ENCODE data around the gene PRRX2.

The PRRX2 gene

DNA sequence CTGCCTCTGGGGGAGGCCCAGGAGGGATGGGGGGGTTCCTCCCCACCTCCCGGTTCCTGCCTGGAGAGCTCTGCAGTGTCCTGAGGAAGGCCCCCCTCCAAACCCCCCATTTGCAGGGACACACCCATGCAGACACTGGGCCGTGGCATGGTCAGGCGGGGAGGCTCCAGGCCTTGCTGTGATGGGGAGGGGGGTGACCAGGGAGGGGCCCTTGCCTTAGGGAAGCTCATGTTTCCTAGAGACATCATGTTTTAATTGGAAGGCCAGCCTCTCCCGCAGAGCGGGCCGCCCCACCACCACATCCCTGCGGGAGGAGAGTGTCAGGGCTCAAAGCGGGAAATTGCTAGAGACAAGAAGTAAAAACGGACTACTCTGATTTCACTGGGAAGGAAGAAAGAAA is 12.0 kb downstream of the PRRX2 start:
- DNase-seq (ENCODE audit: low read depth, low spot score) = no peak

DNA sequence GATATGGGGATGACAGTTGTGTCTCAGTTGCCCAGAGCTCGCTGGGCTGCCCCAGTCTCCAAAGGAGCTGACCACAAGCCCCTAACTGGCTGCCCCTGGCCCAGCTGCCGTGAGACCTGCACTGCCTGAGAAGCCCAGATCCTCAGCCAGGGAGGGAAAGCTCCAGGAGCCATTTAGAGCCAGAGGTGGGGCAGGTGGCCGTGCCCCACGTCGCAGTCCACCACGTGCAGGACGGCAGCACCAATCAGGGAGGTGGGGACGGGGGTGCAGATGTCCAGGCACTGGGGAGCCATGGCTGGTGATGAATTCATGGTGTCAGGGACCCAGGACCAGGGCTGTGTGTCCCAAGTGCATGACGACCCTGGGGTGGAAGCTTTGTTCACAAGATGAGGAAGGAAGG is 13.4 kb downstream of the PRRX2 start:
- no peak for DNase-seq (ENCODE audit: low read depth, low spot score)

DNA sequence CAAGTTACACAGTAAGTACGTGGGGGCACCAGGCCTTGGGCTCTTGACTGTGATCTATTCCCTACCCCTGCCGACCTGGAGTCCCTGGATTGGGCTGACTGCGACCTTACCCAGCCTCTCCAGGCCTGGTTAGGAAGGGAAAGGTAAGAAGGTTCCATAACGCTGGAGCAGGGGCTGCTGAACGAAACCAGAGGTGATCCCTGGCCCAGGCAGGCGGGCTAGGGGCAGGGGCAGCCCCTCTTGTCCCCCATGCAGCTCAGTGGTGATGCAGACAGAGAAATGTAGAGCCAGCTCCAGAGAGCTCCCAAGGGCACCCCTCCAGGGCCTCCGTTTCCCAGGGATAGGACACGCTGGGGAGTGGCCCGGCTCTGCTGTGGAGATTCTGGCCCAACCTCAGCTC is 14.1 kb downstream of the PRRX2 start:
- no peak for DNase-seq (ENCODE audit: low read depth, low spot score)

DNA sequence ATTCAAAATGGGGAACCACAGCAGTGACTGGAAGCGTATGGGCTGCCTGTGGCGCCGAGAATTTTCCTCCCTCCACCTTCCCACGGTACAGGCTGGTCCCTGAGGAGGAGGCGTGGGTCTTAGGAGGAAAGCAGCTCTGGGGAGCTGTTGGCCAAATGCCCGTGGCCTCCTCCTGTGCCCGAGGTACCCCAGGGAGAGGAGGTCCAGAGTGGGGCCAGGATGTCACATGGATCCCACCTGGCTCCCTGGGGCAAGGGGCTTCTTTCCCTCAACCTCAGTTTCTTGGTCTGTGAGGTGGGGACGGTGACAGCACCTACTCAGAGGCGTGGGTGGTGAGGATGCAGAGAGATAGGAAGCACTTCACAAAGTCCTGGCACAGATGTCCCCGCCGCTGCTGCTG is 16.5 kb downstream of the PRRX2 start:
- DNase-seq (ENCODE audit: low read depth, low spot score) = no peak

DNA sequence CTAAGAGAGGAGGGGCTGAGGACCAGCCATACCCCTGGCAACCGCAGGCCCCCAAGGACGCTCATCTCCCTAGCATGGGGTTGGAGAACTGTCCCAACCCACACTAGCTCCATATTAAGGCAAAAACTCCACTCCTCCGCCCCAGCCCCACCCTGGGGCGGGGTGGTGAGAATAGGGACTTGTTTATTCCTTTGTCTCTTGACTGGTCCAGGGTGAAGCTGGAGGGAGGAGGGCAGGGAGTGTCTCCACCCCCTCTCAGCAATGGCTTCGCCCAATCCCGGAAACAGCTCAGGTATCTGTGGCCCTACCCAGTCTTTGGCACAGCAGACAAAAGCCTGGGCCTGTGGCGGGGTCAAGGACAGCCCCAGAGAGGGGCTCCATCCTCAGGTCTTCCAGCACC is 16.9 kb downstream of the PRRX2 start:
- no peak for DNase-seq (ENCODE audit: low read depth, low spot score)

DNA sequence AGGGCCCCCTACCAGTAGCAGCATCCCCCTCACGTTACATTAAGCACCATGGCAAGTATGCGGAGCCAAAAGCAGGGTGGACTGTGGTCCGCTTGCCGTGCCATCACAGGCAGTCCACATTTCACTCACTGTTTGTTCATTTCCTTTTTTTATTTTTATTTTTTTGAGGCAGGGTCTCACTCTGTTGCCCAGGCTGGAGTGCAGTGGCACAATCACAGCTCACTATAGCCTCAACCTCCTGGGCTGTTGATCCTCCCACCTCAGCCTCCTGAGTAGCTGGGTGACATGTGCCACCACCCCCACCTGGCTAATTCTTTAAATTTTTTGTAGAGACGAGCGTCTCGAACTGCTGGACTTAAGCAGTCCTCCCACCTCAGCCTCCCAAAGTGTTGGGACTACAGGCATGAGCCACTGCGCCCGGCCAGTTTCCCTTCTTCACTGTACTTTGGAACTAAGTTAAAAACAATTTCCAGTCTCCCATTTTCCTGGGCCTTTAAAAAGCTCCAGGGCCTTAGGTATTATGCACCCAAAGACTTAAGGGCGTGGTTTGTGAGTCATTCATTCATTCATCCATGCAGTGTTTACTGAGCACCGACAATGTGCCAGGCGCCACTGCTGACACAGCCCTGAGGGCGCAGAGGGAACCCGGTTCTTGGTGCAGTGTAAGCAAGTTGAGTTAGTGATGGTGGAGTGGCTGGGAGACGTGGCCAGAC is 19.9 kb downstream of the PRRX2 start:
- no peak for DNase-seq (ENCODE audit: low read depth, low spot score)

DNA sequence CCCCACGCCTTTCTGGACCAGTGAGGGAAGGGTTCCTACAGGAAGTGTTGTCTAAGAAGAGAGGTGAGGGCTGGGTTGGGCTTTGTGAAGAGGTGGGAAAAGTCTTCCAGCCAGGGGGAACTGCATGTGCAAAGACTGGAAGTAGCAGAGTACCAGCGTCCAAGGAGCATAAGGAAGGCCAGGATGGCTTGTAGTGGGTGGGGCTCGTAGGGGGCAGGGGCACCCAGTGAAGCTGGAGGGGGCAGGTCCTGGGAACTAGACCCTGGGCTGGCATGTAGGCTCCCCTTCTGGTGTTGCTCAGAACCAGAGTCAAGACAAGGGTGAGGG is 20.4 kb downstream of the PRRX2 start:
- DNase-seq (ENCODE audit: low read depth, low spot score) = no peak

DNA sequence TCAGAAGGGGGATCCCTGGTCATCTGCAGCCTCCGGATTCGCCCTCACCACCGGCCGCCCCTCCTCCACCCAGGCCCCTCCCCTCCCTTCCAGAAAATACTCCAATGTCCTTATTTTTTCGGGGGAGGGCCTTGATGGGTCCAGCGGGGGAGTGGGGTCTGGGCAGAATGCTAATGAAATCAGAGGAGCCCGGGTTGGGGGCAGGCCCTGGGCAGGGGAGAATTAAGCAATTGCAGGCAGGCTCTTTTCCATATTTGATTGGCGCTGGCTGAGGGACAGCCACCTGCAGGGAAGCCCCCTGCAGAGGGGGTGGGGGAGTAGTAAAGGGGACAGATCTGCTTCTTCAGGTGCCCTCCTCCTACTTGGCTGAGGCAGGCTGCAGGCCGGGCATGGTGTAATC is 21.3 kb downstream of the PRRX2 start:
- no peak for DNase-seq (ENCODE audit: low read depth, low spot score)

DNA sequence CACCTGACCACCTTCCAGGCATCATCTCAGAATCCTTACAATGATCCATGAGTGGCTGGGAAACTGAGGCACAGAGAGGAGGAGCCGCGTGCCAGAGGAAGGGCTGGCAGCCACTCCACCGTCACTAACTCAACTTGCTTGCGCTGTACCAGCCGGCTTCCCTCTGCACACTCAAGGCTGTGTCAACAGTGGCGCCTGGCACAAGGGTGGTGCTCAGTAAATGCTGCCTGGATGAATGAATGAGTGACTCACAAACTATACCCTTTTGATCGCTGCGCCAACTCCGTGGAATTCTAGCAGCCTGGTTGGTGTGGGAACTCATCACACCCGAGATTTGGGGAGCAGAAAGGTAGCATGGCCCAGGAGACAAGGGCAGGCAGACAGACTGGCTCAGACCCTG is 21.9 kb downstream of the PRRX2 start:
- DNase-seq (ENCODE audit: low read depth, low spot score) = no peak

DNA sequence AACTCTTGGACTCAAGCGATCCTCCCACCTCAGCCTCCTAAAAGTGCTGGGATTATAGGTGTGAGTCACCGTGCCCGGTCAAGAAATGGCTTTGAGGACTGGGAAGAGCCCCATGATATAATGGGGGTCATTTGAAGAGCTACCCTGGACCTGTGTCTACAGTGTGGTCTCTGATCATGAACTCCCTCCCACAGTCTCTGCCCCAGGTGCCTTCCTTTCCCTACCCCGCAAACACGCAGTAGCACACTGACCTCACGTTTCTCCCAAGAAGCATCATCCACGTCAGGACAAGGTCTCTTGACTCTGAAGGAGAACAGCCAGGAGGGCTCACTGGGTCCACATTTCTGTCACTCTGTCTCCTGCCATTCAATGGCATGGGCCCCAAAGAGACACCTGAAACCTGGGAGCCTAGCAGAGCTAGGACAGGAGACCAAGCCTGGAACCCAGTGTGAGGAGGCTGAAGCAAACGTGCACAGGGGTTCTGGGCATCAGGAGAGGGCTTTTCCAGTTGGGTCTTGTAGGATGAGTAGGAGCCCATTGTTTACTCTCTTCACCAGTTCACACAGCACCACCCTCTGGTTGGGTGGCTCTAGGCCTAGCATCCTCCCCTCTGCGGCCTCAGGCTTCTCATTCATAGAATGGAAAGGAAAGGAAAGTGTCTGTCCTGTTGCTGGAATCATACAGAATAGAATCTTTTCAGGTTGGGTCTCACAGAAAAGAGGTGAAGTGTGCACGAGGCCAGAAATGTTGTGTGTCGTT is 23.0 kb downstream of the PRRX2 start:
- no peak for DNase-seq (ENCODE audit: low read depth, low spot score)

DNA sequence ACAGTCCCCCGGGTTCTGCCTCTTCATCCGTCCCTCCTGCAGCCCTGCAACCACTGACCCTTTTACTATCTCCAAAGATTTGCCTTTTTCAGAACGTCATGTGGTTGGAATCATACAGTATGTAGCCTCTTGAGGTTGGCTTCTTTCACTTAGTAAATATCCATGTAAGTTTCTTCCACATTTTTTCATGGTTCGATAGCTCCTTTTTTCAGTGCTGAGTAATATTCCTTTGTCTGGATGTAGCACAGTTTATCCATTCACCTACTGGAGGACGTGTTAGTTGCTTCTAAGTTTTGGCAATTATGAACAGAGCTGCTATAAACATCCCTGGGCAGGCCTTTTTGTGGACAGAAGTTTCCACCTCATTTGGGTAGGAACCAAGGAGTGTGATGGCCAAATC is 27.1 kb downstream of the PRRX2 start:
- no peak for DNase-seq (ENCODE audit: low read depth, low spot score)

DNA sequence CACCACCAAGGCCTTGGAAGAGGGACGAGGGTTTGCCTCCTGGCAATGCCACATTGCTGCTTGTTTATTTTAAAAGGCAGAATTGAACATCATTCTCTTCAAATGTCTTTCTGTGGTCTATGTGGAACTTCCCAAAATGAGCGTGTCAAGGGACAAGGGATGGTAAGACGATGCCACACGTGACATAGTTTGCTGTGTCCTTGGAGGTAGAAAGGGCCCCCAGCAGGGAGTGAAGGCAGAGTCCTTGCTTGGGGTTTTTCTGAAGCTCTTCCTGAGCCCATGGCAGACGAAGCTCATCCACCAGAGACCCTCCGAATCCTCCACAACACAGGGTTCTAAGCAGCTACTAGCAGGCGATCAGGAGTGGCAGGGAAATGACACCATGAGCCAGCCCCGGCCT is 28.3 kb downstream of the PRRX2 start:
- no peak for DNase-seq (ENCODE audit: low read depth, low spot score)

DNA sequence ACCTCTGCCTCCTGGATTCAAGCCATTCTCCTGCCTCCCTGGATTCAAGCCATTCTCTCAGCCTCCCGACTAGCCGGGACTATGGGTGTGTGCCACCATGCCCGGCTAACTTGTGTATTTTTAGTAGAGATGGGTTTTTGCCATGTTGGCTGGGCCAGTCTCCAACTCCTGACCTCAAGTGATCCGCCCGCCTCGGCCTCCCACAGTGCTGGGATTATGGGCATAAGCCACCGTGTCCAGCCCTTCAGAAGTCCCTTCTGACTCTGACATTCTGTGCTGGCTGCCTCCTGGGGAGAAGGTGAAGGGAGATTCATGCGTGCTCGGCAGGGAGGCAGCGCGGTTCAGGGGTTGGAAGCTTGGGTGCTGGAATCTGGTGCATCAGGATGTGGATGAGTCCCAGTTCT is 28.8 kb downstream of the PRRX2 start:
- DNase-seq (ENCODE audit: low read depth, low spot score) = no peak

DNA sequence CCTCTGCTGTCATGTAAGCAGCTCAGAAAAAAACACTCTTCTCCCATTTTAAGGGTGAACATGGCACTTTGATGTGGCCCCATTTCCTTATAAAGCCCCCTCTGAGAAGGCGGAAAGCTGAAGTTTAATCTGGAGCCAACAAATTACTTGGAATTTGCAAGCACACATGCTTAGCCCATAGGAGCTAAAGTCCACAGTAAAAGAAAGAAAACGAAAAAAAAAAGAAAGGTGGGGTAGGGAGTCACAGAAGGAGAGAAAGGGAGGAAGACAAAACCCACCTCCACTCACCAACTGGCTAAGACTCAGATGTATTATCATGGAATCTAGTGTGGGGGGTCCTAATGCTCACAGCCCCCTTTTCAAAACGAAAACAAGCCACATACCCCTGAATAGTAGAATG is 30.4 kb downstream of the PRRX2 start:
- no peak for DNase-seq (ENCODE audit: low read depth, low spot score)

DNA sequence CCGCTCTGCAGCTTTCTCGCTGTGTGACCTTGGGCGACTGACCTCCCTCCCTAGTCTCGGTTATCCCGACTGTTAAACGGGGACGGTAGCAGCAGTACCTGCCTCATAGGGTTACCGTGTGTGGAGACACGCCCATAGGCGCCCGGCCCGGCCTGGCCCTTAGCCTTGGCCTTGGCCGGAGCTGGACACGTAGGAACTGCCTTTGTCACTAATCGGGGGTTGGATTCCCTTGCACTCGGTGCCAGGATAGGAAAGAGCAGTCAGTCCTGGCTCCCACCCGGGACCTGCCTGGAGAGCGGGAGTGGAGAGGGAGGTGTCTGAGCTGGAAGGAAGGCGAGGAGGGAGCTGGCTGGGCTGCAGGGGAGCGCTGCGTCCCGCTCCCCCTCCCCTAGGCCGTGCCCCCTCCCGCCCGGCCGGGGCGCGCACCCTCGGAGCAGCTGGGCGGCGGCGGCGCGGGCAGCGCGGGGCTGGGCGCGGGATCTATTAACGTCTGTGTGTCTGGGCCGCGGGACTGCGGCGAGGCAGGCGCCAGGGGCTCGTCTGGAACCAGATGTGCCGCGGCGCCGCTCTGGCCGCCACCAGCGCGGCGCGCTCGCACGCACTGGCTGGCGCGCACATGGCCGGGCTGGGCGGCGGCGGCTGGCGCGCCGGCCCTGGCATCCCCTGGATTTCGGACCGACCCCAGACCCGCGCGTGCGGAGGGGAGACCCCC is 31.7 kb downstream of the PRRX2 start:
- no peak for DNase-seq (ENCODE audit: low read depth, low spot score)

DNA sequence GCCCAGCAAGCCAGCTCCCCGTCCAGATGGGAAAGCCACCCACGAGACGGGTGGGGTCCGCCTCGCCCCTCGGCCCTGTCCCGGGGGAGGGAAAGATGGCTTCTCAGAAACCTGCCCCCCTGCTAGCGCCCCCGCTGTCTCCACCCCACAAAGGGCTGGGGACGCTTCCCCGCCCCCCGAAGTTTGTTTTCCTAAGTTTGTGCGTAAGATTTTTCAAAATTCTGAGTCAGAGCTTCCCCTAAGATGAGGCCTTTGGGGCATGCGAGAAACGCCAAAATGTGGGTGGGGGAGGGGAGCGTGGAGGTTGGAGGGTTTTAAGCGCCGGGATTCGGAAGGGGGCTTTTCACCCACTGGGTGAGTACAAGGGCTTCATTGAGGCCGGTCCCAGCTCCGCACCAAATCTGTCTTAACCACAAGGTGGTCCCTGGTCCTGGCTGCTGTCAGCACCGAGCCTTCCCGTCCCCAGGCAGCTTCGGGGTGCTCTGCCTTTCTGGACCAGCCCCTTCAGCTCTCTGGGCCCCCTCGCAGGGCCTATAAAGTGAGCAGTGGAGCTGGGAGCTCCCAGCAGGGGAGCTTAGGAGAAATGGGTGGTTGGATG is 32.3 kb downstream of the PRRX2 start:
- no peak for DNase-seq (ENCODE audit: low read depth, low spot score)

DNA sequence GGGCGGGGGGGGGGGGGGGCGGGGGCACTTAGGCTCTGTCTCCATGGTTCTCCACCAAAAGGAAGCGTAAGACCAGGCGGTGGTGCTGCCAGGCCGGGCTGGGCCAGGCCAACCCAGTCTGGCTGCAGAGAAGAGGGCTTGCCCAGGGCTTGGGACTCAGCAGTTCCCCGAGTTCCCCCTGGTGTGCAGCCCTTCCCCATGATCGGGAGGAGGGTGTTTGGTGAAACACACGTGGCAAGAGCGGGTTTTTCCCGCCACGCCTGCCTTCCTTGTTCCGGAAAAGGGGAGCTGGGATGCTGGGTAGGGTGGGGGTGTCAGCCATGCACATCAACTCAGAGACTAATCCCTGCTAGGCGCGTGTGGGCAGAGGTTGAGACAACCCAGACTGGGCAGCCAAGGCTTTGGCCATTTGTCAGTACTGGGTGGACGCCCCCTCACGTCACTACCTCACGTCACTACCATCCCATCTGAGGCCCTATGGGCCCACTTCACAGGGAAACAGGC is 32.9 kb downstream of the PRRX2 start:
- no peak for DNase-seq (ENCODE audit: low read depth, low spot score)

DNA sequence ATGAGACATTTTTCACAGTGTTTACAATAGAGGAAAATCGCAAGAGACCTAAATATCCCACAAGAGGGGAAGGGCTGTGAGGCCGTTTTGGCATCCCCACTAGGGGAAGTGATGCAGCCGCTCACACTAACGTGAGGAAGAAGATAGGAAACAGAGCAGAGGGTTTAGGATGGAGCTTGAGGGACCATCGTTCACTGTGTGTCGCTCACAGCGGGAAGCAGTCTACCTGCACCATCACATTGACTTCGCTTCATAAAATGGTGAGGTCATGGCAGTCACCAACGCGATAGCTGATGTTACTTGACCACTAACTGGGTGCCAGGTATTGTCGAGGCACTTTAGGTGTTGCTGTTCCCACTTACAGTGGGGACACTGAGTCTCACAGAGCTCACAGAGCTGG is 35.6 kb downstream of the PRRX2 start:
- no peak for DNase-seq (ENCODE audit: low read depth, low spot score)

DNA sequence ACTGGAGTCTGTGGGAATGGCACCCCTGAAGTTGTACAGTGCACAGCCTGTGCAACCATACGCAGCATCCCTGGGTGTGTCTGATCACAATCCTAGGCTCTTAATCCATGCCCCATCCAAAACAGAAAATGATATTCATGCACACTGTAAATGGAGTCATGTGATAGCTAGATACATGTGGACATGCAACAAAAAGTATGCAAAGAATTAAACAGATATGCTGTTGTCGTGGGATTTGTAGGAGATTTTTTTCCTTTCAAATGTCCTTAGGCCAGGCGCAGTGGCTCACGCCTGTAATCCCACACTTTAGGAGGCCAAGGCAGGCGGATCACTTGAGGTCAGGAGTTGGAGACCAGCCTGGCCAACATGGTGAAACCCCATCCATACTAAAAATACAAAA is 36.1 kb downstream of the PRRX2 start:
- no peak for DNase-seq (ENCODE audit: low read depth, low spot score)

DNA sequence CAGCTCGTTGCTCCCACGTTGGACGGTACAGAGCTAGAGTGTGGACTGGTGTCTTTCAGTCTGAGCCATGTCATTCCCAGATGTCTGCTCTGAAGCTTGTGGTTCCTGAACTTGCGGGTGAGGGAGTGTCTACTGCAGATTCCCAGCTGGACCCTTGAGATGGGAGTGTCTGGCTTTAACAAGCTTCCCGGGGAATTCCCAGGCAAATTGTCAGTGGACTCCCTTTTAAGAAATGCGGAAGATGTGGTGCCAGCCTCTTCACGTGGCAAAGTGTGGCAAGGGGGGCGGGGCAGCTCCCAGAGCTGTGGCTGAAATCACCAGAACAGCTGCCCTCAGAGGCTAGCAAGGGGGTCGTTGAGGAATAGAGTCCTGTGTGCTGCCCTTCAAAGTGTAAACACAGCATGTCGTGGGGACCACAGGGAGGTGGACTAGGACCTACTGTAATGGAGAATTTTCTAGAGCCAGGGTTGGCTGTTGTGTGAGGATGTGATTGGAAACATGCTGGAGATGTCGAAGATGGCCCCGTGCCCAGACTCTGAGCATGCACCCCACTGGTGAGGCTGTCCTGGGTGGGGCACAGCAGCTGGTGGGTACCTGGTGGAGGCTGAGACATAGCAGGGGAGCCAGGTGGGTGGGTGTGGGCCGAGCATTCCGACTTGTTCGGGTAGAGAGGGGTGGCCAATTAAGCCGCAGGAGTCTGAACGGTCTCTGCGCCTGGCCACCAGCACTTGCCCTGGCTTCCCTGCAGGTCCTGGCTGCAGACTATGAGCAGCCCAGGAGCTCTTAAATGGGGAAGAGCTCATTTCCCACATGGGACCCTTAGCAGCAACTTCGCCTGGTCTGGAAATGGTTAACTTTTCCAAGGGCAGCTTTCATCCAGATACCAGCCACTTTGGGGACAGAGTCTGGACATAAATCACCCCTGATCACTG is 37.4 kb downstream of the PRRX2 start:
- DNase-seq (ENCODE audit: low read depth, low spot score) = no peak

DNA sequence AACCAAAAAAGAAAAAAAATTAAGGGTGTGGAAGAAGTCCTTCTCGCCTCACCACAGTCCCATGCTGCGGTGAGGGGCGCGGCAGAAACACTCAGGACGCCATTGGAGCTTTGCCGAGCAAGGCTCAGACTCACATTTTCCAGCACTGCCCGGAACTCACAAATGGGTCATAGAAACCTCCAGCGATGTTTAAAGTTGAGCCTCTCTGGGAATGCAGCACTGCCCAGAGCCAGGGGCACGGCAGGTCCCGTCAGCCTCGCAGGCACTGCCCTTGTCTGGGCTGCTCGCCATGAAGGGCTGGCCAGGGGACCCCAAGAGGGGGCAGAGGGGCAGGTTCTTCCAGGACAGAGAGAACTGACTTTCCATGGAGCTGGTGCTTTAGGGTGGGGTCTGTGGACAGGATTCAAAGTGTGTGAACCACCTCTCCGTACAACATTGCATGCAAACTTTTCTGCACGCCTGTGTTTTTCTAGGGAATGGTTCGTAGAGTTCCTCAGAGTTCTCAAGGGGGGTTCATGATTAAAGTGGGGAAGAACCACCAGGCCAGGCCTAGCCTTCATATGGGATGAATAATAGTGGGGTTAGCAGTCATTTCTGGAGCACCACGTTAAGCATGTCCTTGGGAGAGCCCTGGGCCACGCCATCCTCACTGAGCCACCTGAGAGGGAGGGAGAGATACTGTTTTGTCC is 38.4 kb downstream of the PRRX2 start:
- DNase-seq (ENCODE audit: low read depth, low spot score) = no peak

Data from smooth muscle cell of the brain vasculature (primary cell).